ENCODE measurements around the gene ARID1A. TPM values are rescaled to one million over a fixed set of nuclear protein-coding genes. Genes with fewer than 3 reads are reported as not detected.
A peak's percentile ranks its signal among the peaks of the same experiment; 100 is the strongest.

The ARID1A gene
- total RNA-seq, 4 donors from 2014 or later, result 49.6 to 90.0 (median 54.3) TPM

DNA sequence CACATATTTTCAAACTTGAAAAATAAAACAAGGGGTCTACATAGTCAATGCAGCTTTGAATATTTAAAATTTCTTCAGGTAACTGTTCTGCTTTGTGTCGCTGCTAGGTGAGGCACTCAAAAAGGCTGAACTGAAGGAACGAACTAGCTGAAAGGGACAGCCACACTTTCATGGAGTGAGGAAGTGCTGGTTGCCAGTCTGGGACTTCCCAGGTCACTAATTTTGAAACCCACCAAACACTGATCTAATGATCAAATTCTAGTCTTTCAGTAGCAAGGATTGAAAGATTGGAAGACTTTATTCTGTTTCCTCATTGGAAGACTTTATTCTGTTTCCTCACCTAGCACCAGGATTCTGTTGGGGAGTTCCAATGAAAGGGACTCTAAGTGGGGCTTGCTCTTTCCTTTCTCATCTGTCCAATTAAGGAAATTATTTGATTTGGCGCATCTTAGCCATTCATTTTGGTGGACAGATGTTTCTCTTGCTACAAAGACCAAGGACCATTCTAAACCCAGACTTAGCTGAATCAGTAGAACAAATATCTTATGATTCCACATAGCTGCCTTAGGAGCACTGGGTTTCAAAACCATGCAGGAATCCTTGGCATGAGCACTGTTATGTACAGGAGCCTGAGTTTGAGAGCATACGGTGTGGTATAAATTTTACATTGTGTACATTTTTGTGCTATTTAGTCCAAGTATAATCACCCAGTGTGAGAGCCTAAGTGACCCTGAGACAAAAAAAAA is 10.9 kb upstream of the ARID1A start:
- Histone ChIP-seq H3K36me3 (no peaks in the 10 kb centered on the region), H3K27me3 (no peaks in the 10 kb centered on the region), H3K9me3 (no peaks in the 10 kb centered on the region), H3K4me1 (no peaks in the 10 kb centered on the region), H3K27ac (no peak overlapping the region), H3K4me3 (no peak overlapping the region)
- TF ChIP-seq POLR2A (IDR thresholded peaks at IDR 0.05) (no peak), EP300 (IDR thresholded peaks at IDR 0.05) (no peak)
- TF ChIP-seq, protein P1, sequence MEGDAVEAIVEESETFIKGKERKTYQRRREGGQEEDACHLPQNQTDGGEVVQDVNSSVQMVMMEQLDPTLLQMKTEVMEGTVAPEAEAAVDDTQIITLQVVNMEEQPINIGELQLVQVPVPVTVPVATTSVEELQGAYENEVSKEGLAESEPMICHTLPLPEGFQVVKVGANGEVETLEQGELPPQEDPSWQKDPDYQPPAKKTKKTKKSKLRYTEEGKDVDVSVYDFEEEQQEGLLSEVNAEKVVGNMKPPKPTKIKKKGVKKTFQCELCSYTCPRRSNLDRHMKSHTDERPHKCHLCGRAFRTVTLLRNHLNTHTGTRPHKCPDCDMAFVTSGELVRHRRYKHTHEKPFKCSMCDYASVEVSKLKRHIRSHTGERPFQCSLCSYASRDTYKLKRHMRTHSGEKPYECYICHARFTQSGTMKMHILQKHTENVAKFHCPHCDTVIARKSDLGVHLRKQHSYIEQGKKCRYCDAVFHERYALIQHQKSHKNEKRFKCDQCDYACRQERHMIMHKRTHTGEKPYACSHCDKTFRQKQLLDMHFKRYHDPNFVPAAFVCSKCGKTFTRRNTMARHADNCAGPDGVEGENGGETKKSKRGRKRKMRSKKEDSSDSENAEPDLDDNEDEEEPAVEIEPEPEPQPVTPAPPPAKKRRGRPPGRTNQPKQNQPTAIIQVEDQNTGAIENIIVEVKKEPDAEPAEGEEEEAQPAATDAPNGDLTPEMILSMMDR (IDR thresholded peaks at IDR 0.05), result no peak
- DNase-seq (ENCODE audit: low spot score in 2 of 2), result no peak
- 80% methylated on average over 4 of the region's 4 CpGs for WGBS, 2 donors

DNA sequence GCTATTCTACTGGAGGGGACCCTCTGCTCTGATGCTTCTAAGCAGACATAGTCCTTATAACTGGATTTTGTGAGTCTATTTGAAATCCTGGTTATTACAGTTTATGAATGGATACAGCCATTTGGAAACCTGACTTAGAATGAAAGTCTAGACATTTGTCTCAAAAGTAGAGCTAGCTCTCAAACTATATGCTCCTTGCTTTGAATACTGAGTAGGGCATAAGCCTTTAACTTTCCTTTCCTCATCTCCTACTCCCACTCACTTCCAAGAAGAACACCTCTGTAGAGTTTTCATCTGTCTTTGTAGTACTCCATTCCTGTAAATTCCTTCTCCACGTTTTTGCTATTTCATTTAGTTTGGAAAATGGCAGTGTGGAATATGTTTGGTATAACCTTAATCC is 9.0 kb upstream of the ARID1A start:
- Histone ChIP-seq H3K27ac (no peak overlapping the region), H3K27me3 (no peaks in the 10 kb centered on the region), H3K36me3 (no peaks in the 10 kb centered on the region), H3K9me3 (no peaks in the 10 kb centered on the region), H3K4me1 (peaks cover 0 to 14% (median 7%) of the 10 kb centered on the region in 4 donors), H3K4me3 (no peak overlapping the region)
- TF ChIP-seq, protein P1 (IDR thresholded peaks at IDR 0.05), result no peak
- no peak for TF ChIP-seq EP300 (IDR thresholded peaks at IDR 0.05)
- TF ChIP-seq POLR2A (IDR thresholded peaks at IDR 0.05), result no peak
- no peak for DNase-seq (ENCODE audit: low spot score in 2 of 2)
- WGBS, 2 donors, result 24 to 41% methylated on average over 1 of the region's 1 CpG

DNA sequence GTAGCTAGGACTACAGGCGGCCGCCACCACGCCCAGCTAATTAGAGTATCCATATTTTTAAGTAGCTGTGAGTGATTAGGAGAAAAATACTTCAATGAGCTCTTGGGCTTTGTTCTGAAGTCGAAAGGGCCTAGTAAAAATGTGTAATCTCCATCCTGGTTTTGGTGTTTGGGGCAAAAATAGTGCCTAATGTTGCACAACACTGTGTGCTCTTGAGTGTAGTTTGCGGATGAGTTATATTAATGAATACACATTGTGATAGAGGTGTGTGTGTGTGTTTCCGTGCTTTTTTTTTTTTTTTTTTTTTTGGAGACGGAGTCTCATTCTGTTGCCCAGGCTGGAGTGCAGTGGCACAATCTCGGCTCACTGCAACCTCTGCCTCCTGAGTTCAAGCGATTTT is 6.3 kb upstream of the ARID1A start:
- no peak overlapping the region for H3K27ac ChIP-seq
- DNase-seq (ENCODE audit: low spot score in 2 of 2), result no peak
- H3K4me1 ChIP-seq, result peaks cover 0 to 31% (median 19%) of the 10 kb centered on the region in 4 donors
- H3K9me3 ChIP-seq, result no peaks in the 10 kb centered on the region
- no peaks in the 10 kb centered on the region for H3K36me3 ChIP-seq
- TF ChIP-seq, protein P1 (IDR thresholded peaks at IDR 0.05), result no peak
- no peak for TF ChIP-seq EP300 (IDR thresholded peaks at IDR 0.05)
- TF ChIP-seq POLR2A (IDR thresholded peaks at IDR 0.05), result no peak
- H3K4me3 ChIP-seq, result no peak overlapping the region
- WGBS, 2 donors, result 88 to 93% methylated on average over 9 of the region's 9 CpGs
- no peaks in the 10 kb centered on the region for H3K27me3 ChIP-seq

DNA sequence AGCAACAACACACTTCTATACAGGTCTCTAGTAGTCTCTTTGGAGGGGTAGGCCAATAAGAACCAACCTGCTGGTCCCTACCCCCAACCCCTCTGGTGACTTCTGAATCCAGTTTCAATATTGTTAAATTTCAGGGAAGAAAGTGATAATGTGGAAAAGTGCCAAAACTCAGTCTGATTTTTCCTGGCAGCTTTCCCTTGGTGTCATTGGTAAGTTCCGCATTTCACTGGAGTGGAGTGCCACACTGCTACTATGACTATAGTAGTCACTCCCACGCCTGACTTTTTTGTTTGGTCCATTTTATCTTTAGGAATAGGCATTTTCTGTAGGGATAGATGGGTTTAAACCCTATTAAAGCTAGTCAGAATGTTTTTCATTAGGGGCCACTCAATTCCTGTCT is 5.7 kb upstream of the ARID1A start:
- Histone ChIP-seq H3K4me3 (no peak overlapping the region), H3K27me3 (no peaks in the 10 kb centered on the region), H3K4me1 (peaks cover 0 to 38% (median 25%) of the 10 kb centered on the region in 4 donors), H3K9me3 (no peaks in the 10 kb centered on the region), H3K27ac (no peak overlapping the region), H3K36me3 (no peaks in the 10 kb centered on the region)
- DNase-seq (ENCODE audit: low spot score in 2 of 2), result no peak
- 65 to 66% methylated on average over 2 of the region's 2 CpGs for WGBS, 2 donors
- no peak for TF ChIP-seq POLR2A (IDR thresholded peaks at IDR 0.05)
- no peak for TF ChIP-seq EP300 (IDR thresholded peaks at IDR 0.05)
- TF ChIP-seq, protein P1 (IDR thresholded peaks at IDR 0.05), result no peak

DNA sequence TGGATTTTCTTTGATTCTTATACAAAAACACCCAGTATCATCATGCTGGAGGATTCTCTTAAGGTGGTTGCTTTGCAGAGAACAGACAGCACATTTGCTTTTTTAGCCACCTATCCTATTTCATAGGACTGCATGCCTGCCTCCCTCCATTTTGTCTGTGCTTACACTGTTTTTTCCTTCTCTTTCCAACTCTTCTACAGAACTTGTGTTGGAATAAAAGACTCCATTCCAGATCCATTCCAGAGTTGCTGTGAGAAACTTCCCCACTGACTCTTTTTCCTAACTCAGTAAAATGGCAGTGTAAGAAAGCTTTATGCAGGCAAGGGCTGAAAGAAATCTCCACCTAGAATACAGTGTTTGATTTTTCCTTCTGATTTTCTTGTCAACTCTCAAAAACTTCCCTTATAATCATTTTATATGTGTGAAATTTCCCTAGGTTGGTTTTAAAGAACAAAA is 5.2 kb upstream of the ARID1A start:
- Histone ChIP-seq H3K9me3 (no peaks in the 10 kb centered on the region), H3K36me3 (no peaks in the 10 kb centered on the region), H3K4me1 (peaks cover 0 to 38% (median 28%) of the 10 kb centered on the region in 4 donors), H3K27me3 (no peaks in the 10 kb centered on the region), H3K4me3 (no peak overlapping the region), H3K27ac (peak overlapping the region in 2 of 4 donors; percentile 16 to 98)
- TF ChIP-seq POLR2A (IDR thresholded peaks at IDR 0.05) (no peak), EP300 (IDR thresholded peaks at IDR 0.05) (no peak)
- TF ChIP-seq, protein P1 (IDR thresholded peaks at IDR 0.05), result no peak
- DNase-seq (ENCODE audit: low spot score in 2 of 2), result no peak
